ENCODE results near the gene TMPRSS3. TPM values are rescaled to one million over a fixed set of nuclear protein-coding genes. Genes with fewer than 3 reads are reported as not detected.

The TMPRSS3 gene
- total RNA-seq, 1 experiment from 2014 or later = not detected

DNA sequence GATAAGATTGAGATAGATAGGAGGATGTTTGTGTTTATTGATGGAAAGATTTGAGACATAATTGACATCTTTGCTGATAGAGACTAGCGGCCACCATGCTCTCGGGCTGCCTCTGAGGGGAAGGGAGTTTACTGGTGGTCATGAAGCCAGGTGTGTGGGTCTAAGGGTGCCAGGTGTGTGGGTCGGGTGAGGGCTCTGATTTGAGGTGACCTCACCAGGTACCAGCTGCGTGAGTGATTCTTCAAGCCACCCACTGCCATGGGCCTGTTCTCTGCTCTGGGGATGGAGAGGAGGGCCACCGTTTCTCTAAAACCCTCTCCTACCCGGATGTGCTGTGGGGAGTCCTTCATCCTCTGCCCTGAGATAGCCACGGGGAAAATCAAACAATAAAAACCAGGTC is 11.0 kb upstream of the TMPRSS3 start:
- H3K27ac ChIP-seq (ENCODE audit: low read depth, low read length, poor library complexity, severe bottlenecking) = no peak overlapping the region
- H3K9me3 ChIP-seq (ENCODE audit: low read depth, low read length, poor library complexity, severe bottlenecking) = peaks cover 3% of the 10 kb centered on the region
- H3K36me3 ChIP-seq (ENCODE audit: insufficient read depth, low read length, poor library complexity, severe bottlenecking) = no peaks in the 10 kb centered on the region
- no peak for TF ChIP-seq EZH2 (IDR thresholded peaks at IDR 0.05; ENCODE audit: borderline replicate concordance, low read depth, low read length, poor library complexity, severe bottlenecking)
- TF ChIP-seq CTCF (conservative IDR thresholded peaks at IDR 0.05; ENCODE audit: low read depth, low read length) = no peak
- ChIA-PET POLR2A (ENCODE audit: low non-redundant PET) (no interaction called here), CTCF (no interaction called here)
- intact Hi-C loops (cut with micrococcal nuclease; ENCODE audit: unreplicated experiment) = no loop called here
- DNase-seq (ENCODE audit: low spot score) = no peak
- H3K4me1 ChIP-seq (ENCODE audit: insufficient read depth, low read length, poor library complexity, severe bottlenecking) = peaks cover 6% of the 10 kb centered on the region
- no TSS peak for BruUV-seq (replicated peaks)
- no peak overlapping the region for H3K4me3 ChIP-seq (ENCODE audit: low read depth, low read length, poor library complexity, severe bottlenecking)
- H3K27me3 ChIP-seq (replicated peaks; ENCODE audit: insufficient read depth, low read depth, low read length, poor library complexity) = no peaks in the 10 kb centered on the region

DNA sequence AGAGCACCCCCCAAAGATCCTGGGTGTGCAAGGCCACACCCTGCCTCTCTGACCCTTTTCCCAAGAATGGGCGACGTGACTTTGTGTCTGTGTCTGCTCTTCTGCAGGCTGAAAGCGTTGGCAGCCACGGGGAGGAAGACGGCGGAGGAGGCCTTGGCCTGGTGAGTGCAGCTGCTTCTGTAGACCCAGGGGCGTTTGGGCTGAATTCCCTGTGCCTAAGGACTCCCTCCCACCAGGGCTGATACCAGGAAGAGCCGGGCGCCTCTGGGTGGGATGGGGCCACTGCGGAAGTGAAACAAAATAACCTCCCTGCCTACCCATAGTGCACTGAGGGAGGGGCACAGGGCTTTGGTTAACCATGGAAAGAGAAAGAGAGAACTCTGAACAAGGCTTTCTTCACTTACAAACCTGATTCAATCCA is 10.4 kb upstream of the TMPRSS3 start:
- Histone ChIP-seq H3K27ac (ENCODE audit: low read depth, low read length, poor library complexity, severe bottlenecking) (no peak overlapping the region), H3K4me3 (ENCODE audit: low read depth, low read length, poor library complexity, severe bottlenecking) (no peak overlapping the region), H3K36me3 (ENCODE audit: insufficient read depth, low read length, poor library complexity, severe bottlenecking) (no peaks in the 10 kb centered on the region), H3K9me3 (ENCODE audit: low read depth, low read length, poor library complexity, severe bottlenecking) (peaks cover 5% of the 10 kb centered on the region), H3K4me1 (ENCODE audit: insufficient read depth, low read length, poor library complexity, severe bottlenecking) (peaks cover 6% of the 10 kb centered on the region), H3K27me3 (replicated peaks; ENCODE audit: insufficient read depth, low read depth, low read length, poor library complexity) (no peaks in the 10 kb centered on the region)
- ChIA-PET CTCF (no interaction called here), POLR2A (ENCODE audit: low non-redundant PET) (no interaction called here)
- no TSS peak for BruUV-seq (replicated peaks)
- TF ChIP-seq CTCF (conservative IDR thresholded peaks at IDR 0.05; ENCODE audit: low read depth, low read length) (no peak), EZH2 (IDR thresholded peaks at IDR 0.05; ENCODE audit: borderline replicate concordance, low read depth, low read length, poor library complexity, severe bottlenecking) (no peak)
- intact Hi-C loops (cut with micrococcal nuclease; ENCODE audit: unreplicated experiment) = no loop called here
- no peak for DNase-seq (ENCODE audit: low spot score)

- Histone ChIP-seq H3K36me3 (ENCODE audit: insufficient read depth, low read length, poor library complexity, severe bottlenecking) (no peaks in the 10 kb centered on the region), H3K27me3 (replicated peaks; ENCODE audit: insufficient read depth, low read depth, low read length, poor library complexity) (no peaks in the 10 kb centered on the region), H3K4me1 (ENCODE audit: insufficient read depth, low read length, poor library complexity, severe bottlenecking) (peaks cover 6% of the 10 kb centered on the region), H3K4me3 (ENCODE audit: low read depth, low read length, poor library complexity, severe bottlenecking) (no peak overlapping the region), H3K9me3 (ENCODE audit: low read depth, low read length, poor library complexity, severe bottlenecking) (peaks cover 5% of the 10 kb centered on the region), H3K27ac (ENCODE audit: low read depth, low read length, poor library complexity, severe bottlenecking) (no peak overlapping the region)
- ChIA-PET CTCF (no interaction called here), POLR2A (ENCODE audit: low non-redundant PET) (no interaction called here)
- DNase-seq (ENCODE audit: low spot score) = no peak
- intact Hi-C loops (cut with micrococcal nuclease; ENCODE audit: unreplicated experiment) = no loop called here
- no TSS peak for BruUV-seq (replicated peaks)
- no peak for TF ChIP-seq EZH2 (IDR thresholded peaks at IDR 0.05; ENCODE audit: borderline replicate concordance, low read depth, low read length, poor library complexity, severe bottlenecking)
- TF ChIP-seq CTCF (conservative IDR thresholded peaks at IDR 0.05; ENCODE audit: low read depth, low read length) = no peak
Observed at GRCh38 chr21:42405064-42406013, 9.5 kb upstream of the TMPRSS3 start.
